ENCODE measurements around the gene GALNTL6.
"Not testable (repeated sequence)": the region's sequence is repeated elsewhere in the genome, so short reads cannot be mapped to it uniquely, and the experiment has no call there.

Gene GALNTL6

GRCh38 chr4:173039617-173040577, 1226.7 kb downstream of the GALNTL6 start:
- no peak for TF ChIP-seq CTCF (IDR thresholded peaks at IDR 0.05; ENCODE audit: low read depth, low read length, missing control alignments)
- no peak overlapping the region for H3K4me3 ChIP-seq (replicated peaks; ENCODE audit: low read depth, low read length)
- DNase-seq (ENCODE audit: extremely low read depth, low read depth), result no peak

DNA sequence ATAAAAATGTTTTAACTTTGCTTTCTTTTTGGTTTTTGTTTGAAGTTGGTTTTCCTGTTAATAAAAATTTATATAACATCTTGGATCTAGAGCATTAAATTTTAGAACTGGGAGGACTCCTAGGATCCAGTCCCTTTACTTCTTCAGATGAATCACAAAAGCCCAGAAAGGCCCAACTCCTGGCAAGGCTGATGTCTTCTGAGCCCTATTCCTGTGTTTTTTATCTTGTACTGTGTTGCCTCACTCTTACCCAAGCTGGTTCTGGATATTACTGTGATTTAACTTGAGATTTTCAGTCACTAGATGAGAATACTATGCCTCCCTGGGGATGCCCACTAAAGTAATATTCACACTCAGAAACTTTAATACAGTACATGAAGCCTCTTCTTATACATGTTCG, 1228.3 kb downstream of the GALNTL6 start:
- no peak overlapping the region for H3K4me3 ChIP-seq (replicated peaks; ENCODE audit: low read depth, low read length)
- DNase-seq (ENCODE audit: extremely low read depth, low read depth), result no peak
- TF ChIP-seq CTCF (IDR thresholded peaks at IDR 0.05; ENCODE audit: low read depth, low read length, missing control alignments), result no peak

DNA sequence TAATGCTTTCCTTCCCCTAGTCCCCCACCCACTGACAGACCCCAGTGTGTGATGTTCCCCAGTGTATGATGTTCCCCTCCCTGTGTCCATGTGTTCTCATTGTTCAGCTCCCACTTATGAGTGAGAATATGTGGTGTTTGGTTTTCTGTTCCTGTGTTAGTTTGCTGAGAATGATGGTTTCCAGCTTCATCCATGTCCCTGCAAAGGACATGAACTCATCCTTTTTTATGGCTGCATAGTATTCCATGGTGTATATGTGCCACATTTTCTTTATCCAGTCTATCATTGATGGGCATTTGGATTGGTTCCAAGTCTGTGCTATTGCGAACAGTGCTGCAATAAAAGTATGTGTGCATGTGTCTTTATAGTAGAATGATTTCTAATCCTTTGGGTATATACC, 1228.9 kb downstream of the GALNTL6 start:
- not testable (repeated sequence) for DNase-seq (ENCODE audit: extremely low read depth, low read depth); H3K4me3 ChIP-seq (replicated peaks; ENCODE audit: low read depth, low read length)

DNA sequence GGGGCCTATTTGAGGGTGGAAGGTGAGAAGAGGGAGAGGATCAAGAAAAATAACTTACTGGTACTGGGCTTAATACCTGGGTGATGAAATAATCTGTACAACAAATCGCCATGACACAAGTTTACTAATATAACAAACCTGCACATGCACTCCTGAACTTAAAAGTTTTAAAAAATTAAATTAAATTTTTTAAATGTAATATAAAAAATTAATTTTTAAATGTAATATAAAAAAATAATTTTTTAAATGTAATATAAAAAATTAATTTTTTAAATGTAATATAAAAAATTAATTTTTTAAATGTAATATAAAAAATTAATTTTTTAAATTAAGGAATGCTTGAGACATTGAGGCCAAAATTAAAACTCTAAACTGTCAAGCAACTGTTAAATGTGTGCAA, 1231.1 kb downstream of the GALNTL6 start:
- no peak for DNase-seq (ENCODE audit: extremely low read depth, low read depth)
- no peak for TF ChIP-seq CTCF (IDR thresholded peaks at IDR 0.05; ENCODE audit: low read depth, low read length, missing control alignments)
- no peak overlapping the region for H3K4me3 ChIP-seq (replicated peaks; ENCODE audit: low read depth, low read length)

GRCh38 chr4:173045571-173045970, 1232.4 kb downstream of the GALNTL6 start:
- H3K4me3 ChIP-seq (replicated peaks; ENCODE audit: low read depth, low read length), result no peak overlapping the region
- no peak for DNase-seq (ENCODE audit: extremely low read depth, low read depth)
- no peak for TF ChIP-seq CTCF (IDR thresholded peaks at IDR 0.05; ENCODE audit: low read depth, low read length, missing control alignments)

DNA sequence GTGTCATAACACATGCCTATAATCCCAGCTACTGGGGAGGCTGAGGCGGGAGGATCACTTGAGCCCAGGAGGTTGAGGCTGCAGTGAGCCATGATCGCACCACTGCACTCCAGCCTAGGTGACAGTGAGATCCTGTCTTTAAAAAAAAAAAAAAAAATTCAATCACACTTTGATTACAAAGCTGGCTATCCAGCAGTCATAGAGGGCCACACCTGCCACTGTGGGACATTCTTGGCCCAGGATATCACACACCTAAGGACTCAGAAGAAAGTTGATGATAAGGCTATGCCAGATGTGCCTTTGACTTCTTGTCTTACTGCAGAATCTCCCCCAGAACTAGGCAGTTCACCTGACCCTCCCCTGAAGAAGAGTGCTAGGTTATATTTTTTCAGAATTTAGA, 1232.9 kb downstream of the GALNTL6 start:
- H3K4me3 ChIP-seq (replicated peaks; ENCODE audit: low read depth, low read length), result no peak overlapping the region
- DNase-seq (ENCODE audit: extremely low read depth, low read depth), result no peak
- no peak for TF ChIP-seq CTCF (IDR thresholded peaks at IDR 0.05; ENCODE audit: low read depth, low read length, missing control alignments)

- no peak for TF ChIP-seq CTCF (IDR thresholded peaks at IDR 0.05; ENCODE audit: low read depth, low read length, missing control alignments)
- no peak overlapping the region for H3K4me3 ChIP-seq (replicated peaks; ENCODE audit: low read depth, low read length)
- no peak for DNase-seq (ENCODE audit: extremely low read depth, low read depth)
Measured at GRCh38 chr4:173046818-173047217, 1233.6 kb downstream of the GALNTL6 start.
